ENCODE data around the gene PLA2R1.

The PLA2R1 gene

GRCh38 chr2:159895258-159896065, 167.0 kb downstream of the PLA2R1 start:
- H3K4me2 ChIP-seq (ENCODE audit: low read length), result peak overlapping the region; percentile 85
- peaks cover 99% of the 10 kb centered on the region for H3K4me1 ChIP-seq (ENCODE audit: low read length)
- H3K27ac ChIP-seq (ENCODE audit: low read length), result peak overlapping the region; percentile 97
- H3K36me3 ChIP-seq (replicated peaks; ENCODE audit: low read depth, low read length), result peaks cover 56% of the 10 kb centered on the region
- TF ChIP-seq EZH2phosphoT487 (IDR thresholded peaks at IDR 0.05; ENCODE audit: low read depth), result no peak
- no peak for TF ChIP-seq CTCF (IDR thresholded peaks at IDR 0.05; ENCODE audit: low read depth, low read length)
- H4K20me1 ChIP-seq (ENCODE audit: insufficient read depth, low read length), result no peaks in the 10 kb centered on the region
- H3K4me3 ChIP-seq (ENCODE audit: low read length), result peak overlapping the region; percentile 51
- no peak overlapping the region for H2AFZ ChIP-seq (ENCODE audit: low read depth, low read length)
- peaks cover 85% of the 10 kb centered on the region for H3K79me2 ChIP-seq (ENCODE audit: low read length)
- no peaks in the 10 kb centered on the region for H3K9me3 ChIP-seq (ENCODE audit: insufficient read depth, low read length)
- H3K27me3 ChIP-seq (ENCODE audit: low read depth, low read length), result no peaks in the 10 kb centered on the region
- peak overlapping the region; percentile 68 for H3K9ac ChIP-seq (ENCODE audit: low read length)

- peak overlapping the region; percentile 85 for H3K4me2 ChIP-seq (ENCODE audit: low read length)
- peaks cover 57% of the 10 kb centered on the region for H3K36me3 ChIP-seq (replicated peaks; ENCODE audit: low read depth, low read length)
- no peaks in the 10 kb centered on the region for H3K9me3 ChIP-seq (ENCODE audit: insufficient read depth, low read length)
- H3K9ac ChIP-seq (ENCODE audit: low read length), result peak overlapping the region; percentile 68
- H3K4me3 ChIP-seq (ENCODE audit: low read length), result peak overlapping the region; percentile 51
- H3K4me1 ChIP-seq (ENCODE audit: low read length), result peaks cover 99% of the 10 kb centered on the region
- H2AFZ ChIP-seq (ENCODE audit: low read depth, low read length), result no peak overlapping the region
- peak overlapping the region; percentile 97 for H3K27ac ChIP-seq (ENCODE audit: low read length)
- TF ChIP-seq EZH2phosphoT487 (IDR thresholded peaks at IDR 0.05; ENCODE audit: low read depth), result no peak
- TF ChIP-seq CTCF (IDR thresholded peaks at IDR 0.05; ENCODE audit: low read depth, low read length), result no peak
- H4K20me1 ChIP-seq (ENCODE audit: insufficient read depth, low read length), result no peaks in the 10 kb centered on the region
- H3K27me3 ChIP-seq (ENCODE audit: low read depth, low read length), result no peaks in the 10 kb centered on the region
- H3K79me2 ChIP-seq (ENCODE audit: low read length), result peaks cover 80% of the 10 kb centered on the region
Measured at GRCh38 chr2:159894145-159894838, 168.1 kb downstream of the PLA2R1 start.

GRCh38 chr2:159892990-159893810, 169.2 kb downstream of the PLA2R1 start:
- Histone ChIP-seq H3K4me3 (ENCODE audit: low read length) (peak overlapping the region; percentile 23), H3K4me2 (ENCODE audit: low read length) (peak overlapping the region; percentile 85), H3K36me3 (replicated peaks; ENCODE audit: low read depth, low read length) (peaks cover 54% of the 10 kb centered on the region), H3K27ac (ENCODE audit: low read length) (peak overlapping the region; percentile 97), H3K4me1 (ENCODE audit: low read length) (peaks cover 90% of the 10 kb centered on the region), H2AFZ (ENCODE audit: low read depth, low read length) (no peak overlapping the region), H3K27me3 (ENCODE audit: low read depth, low read length) (no peaks in the 10 kb centered on the region), H3K9ac (ENCODE audit: low read length) (peak overlapping the region; percentile 68), H4K20me1 (ENCODE audit: insufficient read depth, low read length) (no peaks in the 10 kb centered on the region), H3K9me3 (ENCODE audit: insufficient read depth, low read length) (no peaks in the 10 kb centered on the region), H3K79me2 (ENCODE audit: low read length) (peaks cover 69% of the 10 kb centered on the region)
- TF ChIP-seq CTCF (IDR thresholded peaks at IDR 0.05; ENCODE audit: low read depth, low read length) (no peak), EZH2phosphoT487 (IDR thresholded peaks at IDR 0.05; ENCODE audit: low read depth) (no peak)

Data from OCI-LY3 (cell line).